Effector memory CD8-positive, alpha-beta T cell (primary cell): Measurements from ENCODE around the gene HILPDA.
A peak's percentile ranks its signal among the peaks of the same experiment; 100 is the strongest.

Experiments used
- ATAC-seq: fragments of 150-1000 bp; cut with Tn5 transposase; replicated peaks from 2 replicates; pipeline ENCODE4 v1.10.0; 2021; ENCODE audit warnings: mild to moderate bottlenecking, moderate library complexity
- DNase-seq, 3 experiments: peaks; one replicate each; pipeline ENCODE4 v3.0.0; 2021
- H3K27ac Mint-ChIP-seq, 2 donors: one replicate each; pipeline ENCODE4 v1.8.0; 2022; ENCODE audit warnings: mild to moderate bottlenecking in 2 of 2, mixed read lengths in 2 of 2, moderate library complexity in 2 of 2
- H3K27me3 Mint-ChIP-seq, 2 donors: one replicate each; pipeline ENCODE4 v1.8.0; 2022; ENCODE audit warnings: mixed read lengths in 2 of 2
- H3K36me3 Mint-ChIP-seq: one replicate; pipeline ENCODE4 v1.8.0; 2022; ENCODE audit warnings: mild to moderate bottlenecking, moderate library complexity, mixed read lengths; ENCODE audit not compliant: insufficient read depth
- H3K4me1 Mint-ChIP-seq, 2 donors: one replicate each; pipeline ENCODE4 v1.8.0; 2022; ENCODE audit warnings: low read depth in 2 of 2, mixed read lengths in 2 of 2
- H3K4me3 Mint-ChIP-seq, 2 donors: one replicate each; pipeline ENCODE4 v1.8.0; 2022; ENCODE audit warnings: mild to moderate bottlenecking in 2 of 2, mixed read lengths in 2 of 2, moderate library complexity in 2 of 2
- H3K9me3 Mint-ChIP-seq, 2 donors: one replicate each; pipeline ENCODE4 v1.8.0; 2022; ENCODE audit warnings: mixed read lengths in 2 of 2
- total RNA-seq, 9 experiments: gene quantifications; one replicate each; lab custom pipeline; 2026; lab: John Stamatoyannopoulos, UW

Gene HILPDA, protein sequence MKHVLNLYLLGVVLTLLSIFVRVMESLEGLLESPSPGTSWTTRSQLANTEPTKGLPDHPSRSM
- total RNA-seq: 0.67 to 11.3 (median 2.9) reads per million in 9 experiments

- H3K4me1 Mint-ChIP-seq: peaks cover 19 to 22% of the 10 kb centered on the region in 2 donors
- peak within 1 kb of the TSS; percentile 89 to 92 for H3K4me3 Mint-ChIP-seq
- peak; percentile 87 for ATAC-seq
- peak within 1 kb of the TSS; percentile 79 to 85 for H3K27ac Mint-ChIP-seq
- peaks cover 0 to 16% of the 10 kb centered on the region in 2 donors for H3K27me3 Mint-ChIP-seq
- peak; percentile 87 to 90 (median 87) for DNase-seq
- H3K36me3 Mint-ChIP-seq: peaks cover 12% of the 10 kb centered on the region
- no peaks in the 10 kb centered on the region for H3K9me3 Mint-ChIP-seq
Observed at GRCh38 chr7:128455543-128456254, at the start of gene HILPDA. Gene HILPDA, plus strand, starts transcription at chr7:128455878. Its CDS starts 1,391 bp downstream, at chr7:128457269.

GRCh38 chr7:128406314-128407232, 49.1 kb upstream of the HILPDA start:
- H3K4me3 Mint-ChIP-seq: peak overlapping the region; percentile 86 to 87
- peaks cover 16% of the 10 kb centered on the region for H3K36me3 Mint-ChIP-seq
- peaks cover 29 to 42% of the 10 kb centered on the region in 2 donors for H3K4me1 Mint-ChIP-seq
- no peak for ATAC-seq
- H3K9me3 Mint-ChIP-seq: no peaks in the 10 kb centered on the region
- no peaks in the 10 kb centered on the region for H3K27me3 Mint-ChIP-seq
- DNase-seq: no peak
- H3K27ac Mint-ChIP-seq: peak overlapping the region; percentile 87 to 90

DNA sequence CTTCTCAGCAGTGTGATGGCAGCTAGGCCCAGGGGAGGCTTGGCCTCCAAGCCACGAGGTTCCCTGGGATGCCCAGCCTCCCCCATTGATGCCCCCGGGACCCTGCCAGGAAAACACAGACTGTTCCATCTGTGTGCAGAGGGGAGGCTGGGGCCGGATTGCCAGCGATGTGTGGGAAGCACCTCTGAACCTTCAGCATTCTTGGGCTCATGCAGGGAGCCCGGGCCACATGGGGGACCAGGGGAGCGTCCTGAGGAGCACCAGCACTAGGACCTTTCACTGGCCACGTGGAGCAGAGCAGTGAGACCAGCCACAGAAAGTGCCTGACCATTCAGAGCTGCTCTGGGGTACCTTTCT, 48.5 kb upstream of the HILPDA start:
- Mint-ChIP-seq H3K4me3 (peak overlapping the region; percentile 86 to 87), H3K36me3 (peaks cover 12% of the 10 kb centered on the region), H3K9me3 (no peaks in the 10 kb centered on the region), H3K27me3 (no peaks in the 10 kb centered on the region), H3K4me1 (peaks cover 29 to 42% of the 10 kb centered on the region in 2 donors), H3K27ac (peak overlapping the region; percentile 87 to 90)
- no peak for DNase-seq
- ATAC-seq: no peak

GRCh38 chr7:128407751-128408708, 47.6 kb upstream of the HILPDA start:
- peak overlapping the region; percentile 18 to 88 for H3K4me3 Mint-ChIP-seq
- no peaks in the 10 kb centered on the region for H3K9me3 Mint-ChIP-seq
- H3K36me3 Mint-ChIP-seq: peaks cover 5% of the 10 kb centered on the region
- peaks cover 29 to 42% of the 10 kb centered on the region in 2 donors for H3K4me1 Mint-ChIP-seq
- DNase-seq (no peak), ATAC-seq (no peak)
- no peaks in the 10 kb centered on the region for H3K27me3 Mint-ChIP-seq
- peak overlapping the region; percentile 30 to 91 for H3K27ac Mint-ChIP-seq

- Mint-ChIP-seq H3K27ac (peak overlapping the region; percentile 81 to 91), H3K9me3 (no peaks in the 10 kb centered on the region), H3K4me1 (peaks cover 29 to 36% of the 10 kb centered on the region in 2 donors), H3K36me3 (peaks cover 4% of the 10 kb centered on the region), H3K27me3 (no peaks in the 10 kb centered on the region), H3K4me3 (peak overlapping the region; percentile 88 to 89)
- no peak for DNase-seq
- ATAC-seq: no peak
Observed at GRCh38 chr7:128408709-128409595, 46.7 kb upstream of the HILPDA start.

DNA sequence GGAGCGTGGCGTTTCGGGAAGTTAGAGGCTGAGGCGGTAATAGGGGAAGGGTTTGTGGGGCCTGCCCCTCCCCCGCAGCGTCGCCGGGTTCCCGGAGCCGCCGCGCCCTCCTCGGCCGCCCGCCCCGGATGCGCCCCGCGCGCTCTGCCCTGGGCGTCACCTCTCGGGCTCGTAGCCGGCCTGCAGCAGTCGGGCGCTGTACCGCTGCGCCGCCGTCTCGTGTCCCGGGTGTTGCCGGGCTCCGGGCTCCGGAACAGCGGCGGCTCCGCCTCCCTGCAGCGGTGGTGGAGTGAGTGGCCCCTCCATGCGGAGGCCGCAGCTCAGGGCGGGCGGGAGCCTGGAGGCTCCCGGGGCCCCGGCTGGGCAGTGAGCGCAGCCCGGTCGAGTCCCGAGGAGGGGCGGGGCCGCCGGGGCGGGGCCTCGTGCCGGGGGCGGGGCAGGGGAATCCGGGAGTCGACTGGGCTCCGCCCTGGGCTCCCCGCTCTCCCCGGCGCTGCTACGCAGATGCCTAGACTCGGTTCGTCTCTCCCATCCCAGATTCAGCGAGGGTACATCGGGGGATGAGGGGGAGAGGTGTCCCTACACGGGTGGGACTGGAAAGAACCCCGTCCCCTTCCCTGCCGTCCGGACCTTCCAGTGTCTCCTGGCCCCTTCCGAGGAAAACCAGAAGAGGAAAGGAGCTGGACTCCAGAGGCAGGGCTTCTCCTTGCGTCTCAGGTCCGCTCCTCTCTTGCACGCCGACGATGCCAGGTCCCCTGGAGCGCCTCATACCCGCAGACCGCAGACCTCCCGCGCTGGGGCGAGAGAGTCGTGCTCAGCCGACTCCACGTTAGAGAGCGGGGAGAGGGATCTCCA, 45.9 kb upstream of the HILPDA start, which contains the start of gene IMPDH1:
IMPDH1 (minus strand) TSS at position 387 of the 855 bp plus-strand sequence; CDS start at position 306, 81 bp downstream.
- ATAC-seq: peak; percentile 77
- Mint-ChIP-seq H3K9me3 (no peaks in the 10 kb centered on the region), H3K27ac (peak within 1 kb of the TSS; percentile 86 to 91)

DNA sequence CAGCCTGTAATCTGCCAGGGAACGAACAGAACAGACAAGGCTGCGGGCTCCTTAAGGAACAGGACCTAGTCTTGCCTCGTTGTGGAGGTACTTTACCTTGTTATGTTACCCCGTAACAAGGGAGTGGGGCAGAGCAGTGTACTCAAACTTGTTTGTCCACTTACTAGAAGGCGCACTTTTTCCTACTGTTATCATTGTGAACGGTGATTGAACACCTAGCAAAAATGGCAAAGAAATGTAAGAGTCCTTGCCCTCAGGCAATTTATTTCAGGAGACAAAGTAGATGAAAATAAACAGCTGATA, 45.3 kb upstream of the HILPDA start:
- ATAC-seq (no peak), DNase-seq (no peak)
- Mint-ChIP-seq H3K9me3 (no peaks in the 10 kb centered on the region), H3K4me3 (peak overlapping the region; percentile 88 to 89), H3K4me1 (peaks cover 24 to 26% of the 10 kb centered on the region in 2 donors), H3K36me3 (peaks cover 4% of the 10 kb centered on the region), H3K27ac (peak overlapping the region; percentile 79 to 86), H3K27me3 (no peaks in the 10 kb centered on the region)

More for the DNA sequence above, 45.9 kb upstream of the HILPDA start, which contains the start of gene IMPDH1:
- H3K4me1 Mint-ChIP-seq: peaks cover 24 to 29% of the 10 kb centered on the region in 2 donors
- peaks cover 4% of the 10 kb centered on the region for H3K36me3 Mint-ChIP-seq
- H3K27me3 Mint-ChIP-seq: no peaks in the 10 kb centered on the region
- H3K4me3 Mint-ChIP-seq: peak within 1 kb of the TSS; percentile 88 to 89
- DNase-seq: peak; percentile 71 to 80 (median 79)

DNA sequence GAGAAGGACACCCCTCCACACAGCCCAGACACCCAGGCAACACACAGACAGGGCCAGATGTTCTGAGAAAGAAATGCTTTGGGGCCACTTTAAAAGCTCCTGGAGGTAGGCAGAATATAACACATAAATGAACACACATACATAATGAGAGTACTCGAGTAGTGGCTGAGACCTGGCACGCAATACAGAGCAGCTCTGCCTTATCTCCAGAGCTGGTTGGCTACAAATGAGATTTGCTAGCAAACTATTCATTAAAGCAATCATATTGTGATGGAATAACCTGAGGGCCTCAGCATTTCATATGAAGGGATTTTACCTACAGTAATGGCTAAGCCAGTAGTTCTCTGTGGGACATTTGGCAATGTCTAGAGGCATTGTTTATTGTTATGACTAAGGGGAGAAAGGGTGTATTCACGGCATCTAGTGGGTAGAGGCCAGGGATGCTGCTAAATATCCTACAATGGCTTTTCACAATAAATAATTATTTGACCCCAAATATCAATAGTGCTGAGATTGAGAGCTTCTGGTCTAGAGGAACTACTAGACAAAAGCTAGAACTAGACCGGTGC, 40.4 kb upstream of the HILPDA start:
- DNase-seq (no peak), ATAC-seq (no peak)
- Mint-ChIP-seq H3K27ac (peak overlapping the region in 1 of 2 donors; percentile 38), H3K4me3 (no peak overlapping the region), H3K27me3 (no peaks in the 10 kb centered on the region), H3K9me3 (no peaks in the 10 kb centered on the region), H3K36me3 (no peaks in the 10 kb centered on the region), H3K4me1 (peaks cover 3 to 6% of the 10 kb centered on the region in 2 donors)

- peaks cover 3 to 16% of the 10 kb centered on the region in 2 donors for H3K4me1 Mint-ChIP-seq
- H3K9me3 Mint-ChIP-seq: no peaks in the 10 kb centered on the region
- ATAC-seq (no peak), DNase-seq (no peak)
- H3K4me3 Mint-ChIP-seq: no peak overlapping the region
- H3K27me3 Mint-ChIP-seq: no peaks in the 10 kb centered on the region
- H3K36me3 Mint-ChIP-seq: no peaks in the 10 kb centered on the region
- no peak overlapping the region for H3K27ac Mint-ChIP-seq
Observed at GRCh38 chr7:128417071-128417470, 38.6 kb upstream of the HILPDA start.

- Mint-ChIP-seq H3K27ac (peak overlapping the region in 1 of 2 donors; percentile 2), H3K4me1 (peaks cover 17 to 30% of the 10 kb centered on the region in 2 donors), H3K27me3 (no peaks in the 10 kb centered on the region), H3K36me3 (no peaks in the 10 kb centered on the region), H3K9me3 (no peaks in the 10 kb centered on the region), H3K4me3 (no peak overlapping the region)
- DNase-seq (no peak), ATAC-seq (no peak)
Observed at GRCh38 chr7:128419257-128419656, 36.4 kb upstream of the HILPDA start.

- DNase-seq (no peak), ATAC-seq (no peak)
- H3K9me3 Mint-ChIP-seq: no peaks in the 10 kb centered on the region
- H3K27me3 Mint-ChIP-seq: no peaks in the 10 kb centered on the region
- H3K27ac Mint-ChIP-seq: peak overlapping the region in 1 of 2 donors; percentile 59
- peak overlapping the region in 1 of 2 donors; percentile 43 for H3K4me3 Mint-ChIP-seq
- peaks cover 17 to 30% of the 10 kb centered on the region in 2 donors for H3K4me1 Mint-ChIP-seq
- no peaks in the 10 kb centered on the region for H3K36me3 Mint-ChIP-seq
Observed at GRCh38 chr7:128420773-128421172, 34.9 kb upstream of the HILPDA start.
